ENCODE data around the gene ADRB1.

DNA sequence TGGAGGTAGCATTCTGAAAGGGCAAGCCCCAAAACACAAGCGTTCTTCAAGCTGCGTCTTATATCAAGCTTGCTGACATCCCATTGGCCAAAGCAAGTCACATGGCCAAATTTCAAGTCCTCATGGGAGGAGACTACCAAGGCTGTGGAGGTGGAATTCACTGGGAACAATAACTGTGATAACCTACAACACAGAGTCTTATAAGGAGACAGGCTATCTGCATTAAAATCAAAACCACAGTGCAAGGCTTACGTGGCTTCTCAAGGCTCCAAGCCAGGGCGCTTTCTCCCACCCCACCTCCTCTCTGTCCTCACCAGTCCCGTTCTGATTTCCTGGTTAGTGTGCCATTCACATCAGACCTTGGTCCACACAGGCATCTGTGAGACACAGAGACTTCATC lies 39.4 kb downstream of the ADRB1 start:
- TF ChIP-seq, protein P1, sequence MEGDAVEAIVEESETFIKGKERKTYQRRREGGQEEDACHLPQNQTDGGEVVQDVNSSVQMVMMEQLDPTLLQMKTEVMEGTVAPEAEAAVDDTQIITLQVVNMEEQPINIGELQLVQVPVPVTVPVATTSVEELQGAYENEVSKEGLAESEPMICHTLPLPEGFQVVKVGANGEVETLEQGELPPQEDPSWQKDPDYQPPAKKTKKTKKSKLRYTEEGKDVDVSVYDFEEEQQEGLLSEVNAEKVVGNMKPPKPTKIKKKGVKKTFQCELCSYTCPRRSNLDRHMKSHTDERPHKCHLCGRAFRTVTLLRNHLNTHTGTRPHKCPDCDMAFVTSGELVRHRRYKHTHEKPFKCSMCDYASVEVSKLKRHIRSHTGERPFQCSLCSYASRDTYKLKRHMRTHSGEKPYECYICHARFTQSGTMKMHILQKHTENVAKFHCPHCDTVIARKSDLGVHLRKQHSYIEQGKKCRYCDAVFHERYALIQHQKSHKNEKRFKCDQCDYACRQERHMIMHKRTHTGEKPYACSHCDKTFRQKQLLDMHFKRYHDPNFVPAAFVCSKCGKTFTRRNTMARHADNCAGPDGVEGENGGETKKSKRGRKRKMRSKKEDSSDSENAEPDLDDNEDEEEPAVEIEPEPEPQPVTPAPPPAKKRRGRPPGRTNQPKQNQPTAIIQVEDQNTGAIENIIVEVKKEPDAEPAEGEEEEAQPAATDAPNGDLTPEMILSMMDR (IDR thresholded peaks at IDR 0.05), result no peak
- TF ChIP-seq ELF1 (IDR thresholded peaks at IDR 0.05) (no peak), RAD21 (IDR thresholded peaks at IDR 0.05; ENCODE audit: low read length) (no peak), FOSL2 (IDR thresholded peaks at IDR 0.05; ENCODE audit: borderline replicate concordance, low read depth) (no peak), MEF2A (IDR thresholded peaks at IDR 0.05; ENCODE audit: borderline replicate concordance, low read depth) (no peak)
- TF ChIP-seq, protein P2, sequence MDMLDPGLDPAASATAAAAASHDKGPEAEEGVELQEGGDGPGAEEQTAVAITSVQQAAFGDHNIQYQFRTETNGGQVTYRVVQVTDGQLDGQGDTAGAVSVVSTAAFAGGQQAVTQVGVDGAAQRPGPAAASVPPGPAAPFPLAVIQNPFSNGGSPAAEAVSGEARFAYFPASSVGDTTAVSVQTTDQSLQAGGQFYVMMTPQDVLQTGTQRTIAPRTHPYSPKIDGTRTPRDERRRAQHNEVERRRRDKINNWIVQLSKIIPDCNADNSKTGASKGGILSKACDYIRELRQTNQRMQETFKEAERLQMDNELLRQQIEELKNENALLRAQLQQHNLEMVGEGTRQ (IDR thresholded peaks at IDR 0.05; ENCODE audit: borderline replicate concordance, low read depth, low read length), result no peak

All from SK-N-SH (cell line).